ENCODE measurements around the gene TMEM135. TPM values are rescaled to one million over a fixed set of nuclear protein-coding genes. Genes with fewer than 3 reads are reported as not detected.

TMEM135 gene
- total RNA-seq, 4 donors from 2014 or later: 19.8 to 52.6 (median 38.9) TPM

GRCh38 chr11:87295237-87295636 lies 257.5 kb downstream of the TMEM135 start:
- no peak for TF ChIP-seq CTCF (IDR thresholded peaks at IDR 0.05)
- DNase-seq (ENCODE audit: low spot score) (no peak), ATAC-seq (ENCODE audit: low FRiP score) (no peak)

- no peak for DNase-seq (ENCODE audit: low spot score)
- ATAC-seq (ENCODE audit: low FRiP score): no peak
- TF ChIP-seq CTCF (IDR thresholded peaks at IDR 0.05): no peak
These were observed 258.9 kb downstream of the TMEM135 start for GRCh38 chr11:87296627-87297026.

- no peak for DNase-seq (ENCODE audit: low spot score)
- ATAC-seq (ENCODE audit: low FRiP score): no peak
- no peak for TF ChIP-seq CTCF (IDR thresholded peaks at IDR 0.05)
These were observed 260.4 kb downstream of the TMEM135 start for GRCh38 chr11:87298155-87298554.

- DNase-seq (ENCODE audit: low spot score) (no peak), ATAC-seq (ENCODE audit: low FRiP score) (no peak)
- no peak for TF ChIP-seq CTCF (IDR thresholded peaks at IDR 0.05)
These were observed 261.3 kb downstream of the TMEM135 start for GRCh38 chr11:87299041-87299481.

- no peak for TF ChIP-seq CTCF (IDR thresholded peaks at IDR 0.05)
- DNase-seq (ENCODE audit: low spot score): no peak
- no peak for ATAC-seq (ENCODE audit: low FRiP score)
These were observed 263.1 kb downstream of the TMEM135 start for GRCh38 chr11:87300640-87301380.

GRCh38 chr11:87301785-87302540 lies 264.2 kb downstream of the TMEM135 start:
- DNase-seq (ENCODE audit: low spot score) (no peak), ATAC-seq (ENCODE audit: low FRiP score) (no peak)
- TF ChIP-seq CTCF (IDR thresholded peaks at IDR 0.05): no peak

Data from omental fat pad (tissue), 4 donors.